Subcutaneous abdominal adipose tissue (tissue), 5 donors: Measurements from ENCODE around the gene ZG16.
"Not testable (repeated sequence)": the region's sequence is repeated elsewhere in the genome, so short reads cannot be mapped to it uniquely, and the experiment has no call there.

ENCODE experiments used
- H3K27ac ChIP-seq: one replicate; pipeline ENCODE4 v1.7.0; 2013; ENCODE audit warnings: low read depth, mild to moderate bottlenecking, inconsistent platforms, low read length, moderate library complexity
- H3K27me3 ChIP-seq, 5 donors: one replicate each; pipeline ENCODE4 v1.7.0; 2013; ENCODE audit warnings: low read length in 5 of 5, inconsistent platforms in 1 of 5; ENCODE audit not compliant: control insufficient read depth in 5 of 5, insufficient read depth in 4 of 5
- H3K36me3 ChIP-seq, 5 donors: one replicate each; pipeline ENCODE4 v1.7.0; 2013; ENCODE audit warnings: low read length in 5 of 5; ENCODE audit not compliant: control insufficient read depth in 5 of 5, insufficient read depth in 5 of 5
- H3K4me1 ChIP-seq, 5 donors: one replicate each; pipeline ENCODE4 v1.7.0; 2013; ENCODE audit warnings: low read length in 5 of 5, mild to moderate bottlenecking in 3 of 5, moderate library complexity in 1 of 5; ENCODE audit not compliant: control insufficient read depth in 5 of 5, insufficient read depth in 5 of 5
- H3K4me3 ChIP-seq, 5 donors: one replicate each; pipeline ENCODE4 v1.7.0; 2013; ENCODE audit warnings: low read length in 5 of 5, low read depth in 1 of 5
- H3K9ac ChIP-seq, 5 donors: one replicate each; pipeline ENCODE4 v1.7.0; 2013; ENCODE audit warnings: low read length in 5 of 5, mild to moderate bottlenecking in 4 of 5, moderate library complexity in 3 of 5
- H3K9me3 ChIP-seq, 5 donors: one replicate each; pipeline ENCODE4 v1.7.0; 2013; ENCODE audit warnings: low read length in 5 of 5; ENCODE audit not compliant: control insufficient read depth in 5 of 5
- donor health status: healthy.
- donor health status: healthy.
- donor health status: healthy.
- donor health status: healthy.
- donor health status: healthy.

ZG16 gene

DNA sequence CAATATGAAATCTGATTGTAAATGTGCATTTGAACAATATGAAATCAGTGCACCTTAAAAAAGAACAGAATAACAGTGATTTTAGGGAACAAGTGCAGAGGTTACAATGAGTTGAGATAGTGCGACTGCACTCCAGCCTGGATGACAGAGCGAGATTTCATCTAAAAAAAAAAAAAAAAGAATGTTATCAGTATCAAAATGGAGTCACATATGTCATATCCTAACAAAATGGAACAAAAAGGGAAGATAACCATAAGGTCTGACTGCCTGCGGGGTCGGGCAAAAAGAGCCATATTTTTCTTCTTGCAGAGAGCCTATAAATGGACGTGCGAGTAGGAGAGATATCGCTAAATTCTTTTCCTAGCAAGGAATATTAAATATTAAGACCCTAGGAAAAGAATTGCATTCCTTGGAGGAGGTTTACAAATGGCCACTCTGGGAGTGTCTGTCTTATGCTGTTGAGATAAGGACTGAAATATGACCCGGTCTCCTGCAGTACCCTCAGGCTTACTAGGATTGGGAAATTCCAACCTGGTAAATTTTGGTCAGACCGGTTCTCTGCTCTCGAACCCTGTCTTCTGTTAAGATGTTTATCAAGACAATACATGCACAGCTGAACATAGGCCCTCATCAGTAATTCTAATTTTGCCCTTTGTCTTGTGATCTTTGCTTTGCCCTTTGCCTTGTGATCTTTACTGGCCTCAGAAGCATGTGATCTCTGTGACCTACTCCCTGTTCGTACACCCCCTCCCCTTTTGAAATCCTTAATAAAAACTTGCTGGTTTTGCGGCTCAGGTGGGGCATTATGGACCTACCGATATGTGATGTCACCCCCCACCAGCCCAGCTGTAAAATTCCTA is 5.3 kb downstream of the ZG16 start:
- not testable (repeated sequence) for H3K9me3 ChIP-seq, H3K9ac ChIP-seq, H3K4me3 ChIP-seq, H3K27me3 ChIP-seq, H3K36me3 ChIP-seq, H3K27ac ChIP-seq
- peaks cover 0 to 11% (median 10%) of the 10 kb centered on the region in 5 donors for H3K4me1 ChIP-seq

DNA sequence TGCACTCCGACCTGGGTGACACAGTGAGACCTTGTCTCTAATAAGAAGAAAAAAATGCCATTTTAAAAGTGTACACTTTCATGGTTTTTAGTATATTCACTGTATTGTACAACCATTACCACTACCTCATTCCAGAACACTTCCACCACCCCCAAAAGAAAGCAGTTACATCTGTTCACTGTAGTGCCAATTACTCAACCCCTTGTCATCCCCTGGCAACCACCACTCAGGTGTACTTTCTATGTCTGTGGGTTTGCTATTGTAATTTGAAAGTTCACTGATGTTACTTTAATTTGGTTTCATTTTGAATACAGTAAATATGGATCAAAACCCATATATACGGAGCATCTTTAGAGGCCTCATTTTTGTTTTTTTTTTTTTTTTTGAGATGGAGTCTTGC is 6.1 kb downstream of the ZG16 start:
- peaks cover 0 to 2% (median 0%) of the 10 kb centered on the region in 5 donors for H3K27me3 ChIP-seq
- H3K36me3 ChIP-seq = no peaks in the 10 kb centered on the region
- H3K9ac ChIP-seq = no peak overlapping the region
- H3K27ac ChIP-seq = no peak overlapping the region
- no peak overlapping the region for H3K4me3 ChIP-seq
- H3K9me3 ChIP-seq = no peaks in the 10 kb centered on the region
- peaks cover 0 to 11% (median 10%) of the 10 kb centered on the region in 5 donors for H3K4me1 ChIP-seq

- H3K4me1 ChIP-seq = peaks cover 0 to 17% (median 16%) of the 10 kb centered on the region in 5 donors
- no peaks in the 10 kb centered on the region for H3K9me3 ChIP-seq
- peak overlapping the region; percentile 26 to 63 (median 51) for H3K4me3 ChIP-seq
- no peak overlapping the region for H3K27ac ChIP-seq
- H3K9ac ChIP-seq = peak overlapping the region in 3 of 5 donors; percentile 28 to 64 (median 35)
- H3K36me3 ChIP-seq = no peaks in the 10 kb centered on the region
- no peaks in the 10 kb centered on the region for H3K27me3 ChIP-seq
Observed at GRCh38 chr16:29784901-29785500, 6.9 kb downstream of the ZG16 start.

- H3K4me3 ChIP-seq, H3K27me3 ChIP-seq, H3K27ac ChIP-seq, H3K36me3 ChIP-seq, H3K9me3 ChIP-seq, H3K9ac ChIP-seq: not testable (repeated sequence)
- peaks cover 0 to 33% (median 31%) of the 10 kb centered on the region in 5 donors for H3K4me1 ChIP-seq
Observed at GRCh38 chr16:29787155-29787554, 9.1 kb downstream of the ZG16 start.

DNA sequence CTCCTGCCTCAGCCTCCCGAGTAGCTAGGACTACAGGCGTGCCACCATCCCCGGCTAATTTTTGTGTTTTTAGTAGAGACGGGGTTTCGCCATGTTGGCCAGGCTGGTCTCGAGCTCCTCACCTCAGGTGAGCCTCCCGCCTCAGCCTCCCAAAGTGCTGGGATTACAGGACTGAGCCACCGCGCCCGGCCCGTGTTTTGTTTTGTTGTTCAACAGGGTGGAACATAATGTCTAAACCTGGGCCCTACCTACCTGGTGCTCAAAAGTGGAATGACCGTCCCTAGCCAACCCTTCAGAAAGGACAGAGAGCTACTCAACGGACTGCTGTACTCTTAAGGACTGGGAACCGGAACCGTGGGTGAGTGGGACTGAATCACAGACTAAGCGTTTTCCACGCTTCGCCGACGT is 11.7 kb downstream of the ZG16 start:
- Histone ChIP-seq H3K4me1 (peaks cover 0 to 32% (median 30%) of the 10 kb centered on the region in 5 donors), H3K4me3 (peak overlapping the region; percentile 72 to 98 (median 85)), H3K9me3 (no peaks in the 10 kb centered on the region), H3K36me3 (no peaks in the 10 kb centered on the region), H3K27me3 (no peaks in the 10 kb centered on the region), H3K27ac (peak overlapping the region; percentile 72), H3K9ac (peak overlapping the region; percentile 52 to 93 (median 75))

DNA sequence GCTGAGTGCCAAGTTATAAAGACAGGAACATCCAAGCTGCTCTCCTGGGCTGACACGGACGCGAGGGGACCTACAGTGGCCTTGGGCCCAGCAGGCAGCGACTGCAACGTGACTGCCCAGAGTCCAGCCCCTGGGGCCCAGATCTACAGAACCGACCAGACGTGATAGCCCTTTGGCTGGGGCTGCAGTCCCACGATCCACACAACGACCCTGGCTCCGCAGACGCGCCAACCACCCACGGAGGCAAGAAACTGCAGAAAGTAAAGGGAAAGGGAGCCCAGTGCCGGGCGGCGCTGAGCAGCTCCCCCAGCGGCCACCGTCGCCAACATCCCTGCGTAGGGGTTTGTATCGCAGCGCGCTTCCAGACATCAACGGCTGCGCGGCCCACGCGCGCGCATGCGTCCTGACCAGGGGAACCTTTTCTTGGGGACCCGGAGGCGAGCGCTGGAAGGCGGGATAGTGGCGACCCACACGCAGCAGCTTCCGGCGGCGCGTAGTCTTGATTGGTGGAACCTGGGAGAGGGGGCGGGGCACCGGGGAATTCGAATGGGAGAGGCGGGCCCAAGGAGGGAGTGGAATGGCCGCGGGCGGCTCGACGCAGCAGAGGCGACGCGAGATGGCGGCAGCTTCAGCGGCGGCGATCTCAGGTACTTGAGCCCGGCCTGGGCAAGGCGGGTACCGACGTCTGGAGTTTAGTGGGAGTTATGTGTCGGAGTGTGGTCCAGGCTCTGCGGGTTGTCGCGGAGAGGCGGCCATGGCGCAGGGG is 12.3 kb downstream of the ZG16 start, which contains the start of gene KIF22:
Gene KIF22 (plus strand): TSS at position 569 of the 766 bp plus-strand sequence. CDS start 9 bp downstream, at position 578.
- Histone ChIP-seq H3K36me3 (no peaks in the 10 kb centered on the region), H3K4me1 (peaks cover 0 to 26% (median 24%) of the 10 kb centered on the region in 5 donors), H3K9ac (peak within 1 kb of the TSS; percentile 52 to 93 (median 75)), H3K27ac (peak within 1 kb of the TSS; percentile 72), H3K27me3 (no peaks in the 10 kb centered on the region), H3K4me3 (peak within 1 kb of the TSS; percentile 85 to 98 (median 92)), H3K9me3 (no peaks in the 10 kb centered on the region)

DNA sequence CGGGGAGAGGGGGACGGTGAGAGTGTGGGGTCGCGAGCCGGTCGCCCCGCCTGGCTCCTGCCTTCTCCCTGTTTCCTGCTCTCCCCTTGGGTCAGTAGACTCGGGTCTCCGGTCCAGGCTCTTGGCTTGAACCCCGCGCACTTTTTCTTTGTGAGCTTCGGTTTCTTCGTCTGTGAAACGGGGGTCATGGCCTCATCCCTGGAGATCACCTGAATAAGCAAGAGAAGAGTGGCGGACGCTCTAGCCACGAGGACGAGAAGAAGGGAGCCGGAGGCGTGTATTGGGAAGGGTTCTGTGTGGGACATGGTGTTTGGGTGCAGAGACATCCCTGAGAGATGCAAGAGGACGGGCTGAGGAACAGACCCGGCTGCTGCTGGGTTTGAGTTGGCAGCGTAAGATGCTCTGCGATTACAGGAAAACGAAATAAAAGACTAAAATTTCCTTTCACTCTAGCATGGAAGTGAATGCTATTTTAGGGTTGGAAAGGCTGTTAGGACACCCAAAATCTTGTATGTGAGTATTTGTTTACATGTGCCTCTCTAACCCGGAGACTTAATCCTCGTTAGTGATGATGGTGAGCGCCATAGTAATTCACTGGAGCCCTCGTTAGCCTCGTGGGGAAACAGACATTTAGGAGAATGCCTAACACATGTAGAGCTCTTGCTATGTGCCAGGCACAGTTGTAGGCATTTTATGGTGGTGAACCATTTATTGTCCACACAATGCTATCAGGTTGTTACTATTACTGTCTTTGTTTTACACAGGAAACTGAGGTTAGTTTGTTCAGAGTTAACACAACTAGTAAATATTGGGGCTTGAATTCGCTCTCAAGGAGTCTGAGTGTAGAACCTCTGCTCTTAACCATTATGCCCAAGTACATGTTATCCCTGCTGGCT is 13.1 kb downstream of the ZG16 start:
- H3K27ac ChIP-seq = no peak overlapping the region
- no peaks in the 10 kb centered on the region for H3K9me3 ChIP-seq
- peaks cover 0 to 22% (median 21%) of the 10 kb centered on the region in 5 donors for H3K4me1 ChIP-seq
- H3K4me3 ChIP-seq = peak overlapping the region; percentile 85 to 98 (median 92)
- no peaks in the 10 kb centered on the region for H3K27me3 ChIP-seq
- H3K9ac ChIP-seq = peak overlapping the region in 4 of 5 donors; percentile 62 to 88 (median 71)
- H3K36me3 ChIP-seq = no peaks in the 10 kb centered on the region

DNA sequence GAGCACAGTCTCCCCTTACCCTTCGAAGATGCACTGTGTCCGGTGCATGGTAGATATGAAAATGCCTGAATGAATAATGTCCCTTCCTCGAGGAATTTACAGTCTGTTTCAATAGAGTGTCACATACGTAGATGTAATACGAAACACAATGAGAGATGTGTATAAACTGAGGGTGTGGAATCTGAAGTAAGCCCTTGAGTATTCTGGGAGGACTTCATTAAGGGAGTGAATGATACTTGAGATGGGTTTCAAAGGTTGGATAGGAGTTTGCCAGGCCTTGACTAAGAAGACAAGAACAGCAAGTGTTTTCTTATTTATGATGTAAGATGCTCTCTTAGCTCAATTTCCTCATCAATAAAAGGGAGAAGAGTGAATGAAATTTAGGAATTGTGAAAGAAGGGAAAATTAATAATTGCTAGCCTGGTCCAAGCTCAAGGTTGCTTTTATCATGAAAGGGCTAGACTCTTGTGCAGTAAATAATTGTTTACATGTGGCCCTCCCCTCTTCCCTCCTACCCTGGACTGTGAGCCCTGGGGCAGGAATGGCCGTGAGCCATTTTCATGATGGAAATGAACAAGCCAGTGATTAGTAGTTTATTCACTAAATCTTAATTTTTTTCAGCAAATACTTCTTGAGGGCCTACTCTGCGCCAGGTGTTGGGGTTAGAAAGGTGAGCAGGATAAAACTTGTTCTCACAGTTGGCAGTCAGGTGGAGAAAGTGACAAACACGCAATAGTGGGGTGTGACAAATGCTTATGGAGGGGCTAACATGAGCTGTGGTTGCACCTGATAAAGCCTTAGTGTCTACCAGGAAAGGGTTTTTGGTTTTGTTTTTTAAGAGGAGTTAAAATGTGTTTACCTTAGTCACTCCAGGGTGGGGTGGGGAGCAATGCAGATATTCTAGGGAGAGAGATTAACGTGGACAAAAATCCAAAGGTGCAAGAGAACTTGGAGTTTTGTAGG is 14.1 kb downstream of the ZG16 start:
- Histone ChIP-seq H3K27me3 (no peaks in the 10 kb centered on the region), H3K9ac (peak overlapping the region in 1 of 5 donors; percentile 62), H3K27ac (no peak overlapping the region), H3K9me3 (no peaks in the 10 kb centered on the region), H3K36me3 (peaks cover 0 to 7% (median 4%) of the 10 kb centered on the region in 5 donors), H3K4me3 (peak overlapping the region in 1 of 5 donors; percentile 13), H3K4me1 (peaks cover 0 to 22% (median 21%) of the 10 kb centered on the region in 5 donors)
